HG03097 (cell line): ENCODE results near the gene CRYL1.

Experiments
- ATAC-seq: cut with Tn5 transposase; IDR thresholded peaks from one replicate; pipeline ENCODE4 v1.9.1; 2021; ENCODE audit not compliant: unreplicated experiment, low FRiP score

Gene CRYL1

DNA sequence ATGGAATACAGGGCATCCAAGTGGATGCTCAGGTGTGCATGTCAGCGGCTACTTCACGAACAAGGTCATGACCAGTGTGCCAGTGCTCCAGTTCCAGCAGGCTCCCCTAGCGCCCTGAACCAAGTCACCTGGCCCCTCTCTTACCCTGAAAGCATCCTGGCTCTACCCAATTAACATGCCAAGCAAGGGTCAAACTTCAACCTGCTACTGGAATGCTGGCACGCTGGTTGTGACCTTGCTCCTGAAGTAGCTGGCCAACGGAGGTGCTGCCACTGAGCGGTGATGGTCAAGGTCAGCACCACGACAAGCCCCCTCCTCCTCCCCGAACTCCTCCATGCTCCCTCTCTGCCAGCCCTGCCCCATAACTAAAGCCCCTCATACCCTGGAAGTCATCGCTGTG, 96.0 kb downstream of the CRYL1 start:
- ATAC-seq: no peak

DNA sequence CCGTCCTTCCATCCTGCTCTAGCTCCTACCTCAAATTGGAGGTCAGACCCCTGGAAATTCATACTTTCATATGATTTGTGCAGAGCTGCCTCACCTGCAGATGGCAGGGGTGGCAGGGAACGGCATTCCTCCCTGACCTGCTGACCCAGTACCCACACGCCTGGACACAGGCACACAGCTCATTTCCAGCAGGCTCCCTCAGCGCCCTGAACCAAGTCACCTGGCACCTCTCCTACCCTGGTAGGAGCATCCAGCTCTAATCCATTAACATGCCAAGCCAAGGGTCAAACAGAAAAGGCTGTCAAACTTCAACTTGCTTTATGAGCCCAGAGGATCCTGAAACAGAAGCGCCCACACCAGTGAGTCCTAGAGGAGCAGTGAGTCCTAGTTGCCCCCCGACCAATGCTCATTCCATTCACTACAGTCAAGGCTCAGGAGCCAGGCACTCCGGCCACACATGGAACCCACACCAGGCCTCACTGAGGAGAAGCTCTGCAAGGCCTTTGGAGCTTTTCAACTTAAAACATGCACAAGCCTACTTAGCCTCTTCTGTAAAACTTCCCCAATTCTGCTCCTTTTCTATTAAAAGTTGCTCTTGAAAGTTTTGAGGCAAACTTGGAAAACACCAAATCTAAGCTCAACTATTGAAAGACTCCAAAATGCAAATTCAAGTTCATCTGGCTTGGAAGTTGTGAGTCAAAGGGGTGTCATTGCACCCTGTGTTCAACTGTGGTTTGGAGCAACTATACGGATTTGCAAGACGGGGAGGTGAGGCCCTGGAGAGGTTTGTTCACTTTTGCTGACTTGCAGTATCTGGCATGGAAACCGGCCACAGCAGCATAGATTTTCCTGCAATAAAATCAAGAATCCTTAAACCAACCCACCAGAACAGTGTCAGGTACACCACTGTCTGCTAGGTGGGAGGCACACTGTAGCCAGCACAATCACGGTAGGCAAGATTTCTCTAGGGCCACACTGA, 96.7 kb downstream of the CRYL1 start:
- ATAC-seq: no peak

DNA sequence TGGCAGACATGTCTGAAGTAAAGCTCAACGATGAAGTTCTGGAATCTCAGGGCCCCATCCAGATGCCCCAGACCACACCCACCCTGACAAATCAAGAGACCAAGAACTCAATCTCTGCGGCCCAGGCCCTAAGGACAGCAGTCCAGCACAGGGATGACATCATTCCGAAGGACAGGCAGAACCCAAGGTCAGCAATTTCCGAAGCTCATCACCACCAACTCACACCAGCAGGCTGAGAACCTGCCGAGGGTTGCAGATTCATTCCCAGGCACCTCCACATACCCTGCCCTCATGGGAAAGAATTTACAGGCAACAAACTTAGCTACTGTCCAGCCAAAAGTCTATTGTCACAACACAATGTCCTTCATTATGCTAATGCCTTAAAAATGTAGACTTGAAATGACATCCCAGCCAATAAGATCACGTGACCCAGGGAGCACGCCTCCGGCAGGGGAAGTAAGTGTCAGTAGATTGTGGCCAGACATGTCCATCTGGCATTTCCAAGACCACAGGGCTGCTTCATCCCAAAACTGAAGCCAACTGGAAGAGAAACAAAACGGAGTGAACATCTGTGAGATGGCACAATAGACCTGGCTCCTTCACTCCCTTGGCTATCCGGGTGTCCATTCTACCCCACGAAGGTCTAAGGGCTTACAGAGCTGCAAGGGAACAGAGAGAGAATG, 98.8 kb downstream of the CRYL1 start:
- no peak for ATAC-seq

DNA sequence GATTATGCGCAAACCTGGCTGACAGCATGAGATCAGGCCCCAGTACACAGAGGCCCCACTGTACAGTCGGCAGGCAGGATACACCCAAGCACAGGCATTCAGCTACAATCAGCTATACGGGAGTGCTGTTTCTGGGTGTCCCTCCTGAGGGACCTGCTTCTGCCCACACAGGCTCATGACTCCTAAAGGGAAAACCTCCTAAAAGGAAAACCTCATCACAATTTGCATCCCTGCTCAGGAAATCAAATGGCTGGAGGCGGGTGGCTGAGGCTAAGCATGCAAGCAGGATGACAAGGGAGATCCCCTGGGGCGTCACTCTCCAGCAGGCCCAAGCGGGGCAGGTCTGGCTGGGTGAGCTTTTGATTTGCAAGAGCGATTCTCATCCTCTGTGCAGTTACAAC, 99.8 kb downstream of the CRYL1 start:
- peak; percentile 65 for ATAC-seq

DNA sequence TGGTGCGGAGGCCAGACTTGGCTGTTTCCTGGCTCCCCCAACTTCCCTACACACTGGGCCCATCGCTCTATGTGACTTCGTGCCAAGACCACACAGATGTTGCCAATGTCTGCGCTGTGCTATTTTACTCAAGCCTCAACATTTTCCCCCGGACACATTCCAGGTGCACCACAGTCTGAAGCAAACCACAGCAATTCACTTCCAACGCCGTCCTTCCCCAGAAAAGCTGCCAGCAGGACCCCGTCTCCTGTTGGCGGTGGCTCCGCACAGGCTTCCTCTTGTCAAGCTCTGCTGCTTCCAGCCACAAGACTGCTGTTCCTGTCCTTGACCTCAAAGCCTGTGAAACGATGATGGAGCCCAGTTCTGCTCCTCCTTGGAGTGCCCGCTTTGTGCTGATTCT, 100.7 kb downstream of the CRYL1 start:
- no peak for ATAC-seq

DNA sequence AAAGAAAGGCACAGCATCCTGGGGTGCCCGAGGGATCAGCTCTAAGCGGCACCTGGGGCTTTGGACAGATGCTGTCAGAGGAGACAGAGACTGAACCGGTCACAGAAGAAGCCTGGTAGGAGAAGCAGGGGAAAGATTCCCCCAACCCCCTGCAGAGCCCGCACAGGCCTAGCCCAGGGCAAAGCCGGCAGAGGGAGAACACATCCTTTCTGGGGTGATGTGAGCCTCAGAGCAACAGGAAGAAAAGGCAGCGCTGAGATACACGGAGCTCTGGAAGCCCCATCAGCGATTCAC, 101.2 kb downstream of the CRYL1 start:
- ATAC-seq: no peak

DNA sequence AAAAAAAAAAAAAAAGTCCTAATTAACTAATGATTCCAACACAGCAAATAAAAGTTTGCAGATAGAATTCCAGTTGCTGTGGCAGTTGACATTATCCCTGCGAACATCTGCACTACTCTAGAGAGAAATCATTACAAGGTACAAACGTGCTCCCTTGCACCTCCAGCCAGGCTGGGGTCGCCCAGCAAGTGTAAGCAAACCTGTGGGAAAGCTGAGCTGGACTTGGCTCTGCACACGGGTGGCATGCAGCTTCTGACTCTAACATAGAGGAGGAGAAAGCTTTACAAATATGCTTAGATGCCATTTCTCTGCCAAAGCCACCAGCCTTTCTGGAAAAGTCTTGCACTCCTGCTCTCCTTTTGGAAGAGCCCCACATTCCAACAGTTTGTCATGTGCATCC, 103.3 kb downstream of the CRYL1 start:
- no peak for ATAC-seq

DNA sequence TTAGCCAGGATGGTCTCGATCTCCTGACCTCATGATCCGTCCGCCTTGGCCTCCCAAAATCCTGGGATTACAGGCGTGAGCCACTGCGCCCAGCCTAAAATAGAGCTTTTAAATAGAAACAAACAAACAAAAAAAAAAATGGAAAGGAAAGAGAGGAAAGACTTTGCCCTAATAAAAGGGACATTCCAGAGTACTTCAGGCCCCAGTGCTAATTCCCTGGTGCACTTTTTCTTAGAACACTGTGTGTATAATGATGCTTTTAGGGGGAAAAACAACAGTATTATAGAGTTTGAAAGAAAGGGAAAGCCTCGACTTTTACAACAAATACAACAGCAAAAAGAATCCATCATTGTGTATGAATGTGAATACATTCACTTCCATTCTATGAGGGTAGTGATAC, 104.7 kb downstream of the CRYL1 start:
- no peak for ATAC-seq

DNA sequence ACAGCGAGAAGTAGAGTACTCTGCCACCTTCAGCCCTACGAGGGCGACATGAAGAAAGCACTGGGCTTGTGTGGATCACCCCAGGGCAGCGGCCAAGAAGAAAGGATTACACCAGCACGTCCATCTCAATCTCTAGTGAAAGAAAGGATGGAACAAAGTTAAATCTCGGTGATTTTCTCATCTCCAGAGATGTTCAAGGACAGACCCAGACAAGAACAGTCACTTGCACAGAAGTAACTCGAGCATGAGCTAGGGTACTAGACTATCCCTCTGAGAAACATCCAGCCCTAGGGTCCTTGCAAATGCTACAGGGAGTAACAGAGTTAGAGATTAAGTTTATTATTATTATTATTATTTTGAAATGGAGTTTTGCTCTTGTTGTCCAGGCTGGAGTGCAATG, 106.7 kb downstream of the CRYL1 start:
- no peak for ATAC-seq

DNA sequence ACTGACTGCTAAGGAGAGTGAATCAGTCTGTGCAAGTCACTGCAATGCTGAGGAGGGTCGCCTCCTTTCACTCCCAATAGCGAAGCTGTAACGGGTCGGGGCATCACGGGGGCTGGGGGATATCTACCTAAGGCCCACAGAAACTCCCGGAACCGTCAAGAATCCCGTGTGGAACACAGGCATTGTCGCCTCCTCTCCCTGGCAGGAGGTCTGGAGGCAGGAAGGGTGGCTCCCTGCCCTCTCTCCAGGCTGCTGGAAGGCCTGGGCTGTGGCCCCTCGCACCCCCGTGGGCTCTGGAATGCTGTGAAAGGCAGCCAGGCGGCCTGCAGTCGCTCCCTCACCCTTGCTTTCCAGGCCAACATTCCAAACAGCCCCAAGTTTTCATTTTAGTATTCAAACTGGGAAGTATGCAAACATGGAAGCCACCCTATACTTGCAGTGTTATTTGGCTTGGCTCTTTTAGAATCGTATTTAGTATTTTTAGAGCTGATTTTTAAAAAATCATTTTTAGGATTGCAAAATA, 109.4 kb downstream of the CRYL1 start:
- ATAC-seq: no peak

DNA sequence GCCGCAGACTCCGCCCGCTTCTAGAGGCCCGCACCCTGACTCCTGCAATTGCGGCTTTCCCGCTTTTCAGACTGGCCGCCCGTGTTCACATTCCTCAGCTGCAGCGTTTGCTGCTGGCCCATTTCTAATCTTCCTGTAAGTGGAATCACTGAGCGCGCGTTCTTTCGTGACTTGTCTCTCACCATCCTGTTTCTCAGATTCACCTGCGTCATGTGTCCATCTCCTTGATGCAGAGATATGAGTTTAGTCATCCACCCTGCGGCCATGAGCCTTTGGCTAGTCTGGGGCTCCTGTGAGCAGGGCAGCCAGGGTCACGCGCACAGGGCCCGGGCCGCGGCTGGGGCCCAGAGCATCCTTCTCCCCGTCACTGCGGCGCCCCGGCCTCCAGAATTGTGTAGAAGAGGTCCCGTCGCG, 110.0 kb downstream of the CRYL1 start:
- no peak for ATAC-seq

DNA sequence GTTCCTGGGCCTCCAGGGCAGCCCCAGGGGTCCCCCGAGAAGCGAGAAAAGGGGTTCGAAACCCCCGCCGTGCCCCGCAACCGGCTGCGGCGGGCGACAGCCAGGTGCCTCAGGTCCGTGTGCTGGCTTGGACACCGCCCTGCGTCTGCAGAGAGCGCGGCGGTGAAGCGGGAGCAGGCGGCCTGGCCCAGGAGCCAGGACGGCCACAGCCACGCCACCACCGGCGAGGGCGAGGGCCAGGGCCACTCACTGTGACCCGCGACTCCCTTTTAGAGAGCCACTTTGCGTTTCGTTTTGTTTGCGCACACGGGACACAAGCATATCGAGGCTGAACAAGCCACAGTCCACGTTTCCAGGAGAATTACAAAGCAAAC, 110.4 kb downstream of the CRYL1 start:
- no peak for ATAC-seq

DNA sequence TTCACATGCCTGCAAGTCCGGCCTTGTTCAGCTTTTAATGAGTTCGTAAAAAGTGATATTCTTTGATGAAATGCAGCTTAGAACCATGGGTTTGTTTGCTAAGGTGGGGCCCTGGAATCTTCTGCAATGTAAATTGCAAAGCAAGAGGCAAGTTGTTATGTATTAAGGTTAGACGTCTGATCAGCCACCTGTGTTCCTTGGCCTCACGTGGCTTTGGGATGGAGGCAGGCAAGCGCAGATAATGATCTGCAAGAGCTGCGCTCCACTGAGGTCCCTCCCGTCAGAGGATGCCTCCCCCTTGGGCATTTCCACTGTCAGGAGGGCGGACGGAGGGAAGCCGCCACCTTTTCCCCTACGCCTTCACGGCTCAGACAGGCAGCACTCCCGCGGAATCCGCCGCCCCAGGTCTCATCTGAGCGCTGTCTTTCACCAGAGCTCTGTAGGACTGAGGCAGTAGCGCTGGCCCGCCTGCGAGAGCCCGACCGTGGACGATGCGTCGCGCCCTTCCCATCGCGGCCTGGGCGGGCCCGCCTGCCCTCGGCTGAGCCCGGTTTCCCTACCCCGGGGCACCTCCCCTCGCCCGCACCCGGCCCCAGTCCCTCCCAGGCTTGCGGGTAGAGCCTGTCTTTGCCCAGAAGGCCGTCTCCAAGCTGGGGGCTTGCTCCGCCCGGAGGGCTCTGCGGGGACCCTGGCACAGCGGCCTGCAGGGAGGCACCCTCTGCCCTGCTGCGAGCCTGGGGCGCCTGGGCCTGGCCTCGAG, 110.9 kb downstream of the CRYL1 start:
- no peak for ATAC-seq

DNA sequence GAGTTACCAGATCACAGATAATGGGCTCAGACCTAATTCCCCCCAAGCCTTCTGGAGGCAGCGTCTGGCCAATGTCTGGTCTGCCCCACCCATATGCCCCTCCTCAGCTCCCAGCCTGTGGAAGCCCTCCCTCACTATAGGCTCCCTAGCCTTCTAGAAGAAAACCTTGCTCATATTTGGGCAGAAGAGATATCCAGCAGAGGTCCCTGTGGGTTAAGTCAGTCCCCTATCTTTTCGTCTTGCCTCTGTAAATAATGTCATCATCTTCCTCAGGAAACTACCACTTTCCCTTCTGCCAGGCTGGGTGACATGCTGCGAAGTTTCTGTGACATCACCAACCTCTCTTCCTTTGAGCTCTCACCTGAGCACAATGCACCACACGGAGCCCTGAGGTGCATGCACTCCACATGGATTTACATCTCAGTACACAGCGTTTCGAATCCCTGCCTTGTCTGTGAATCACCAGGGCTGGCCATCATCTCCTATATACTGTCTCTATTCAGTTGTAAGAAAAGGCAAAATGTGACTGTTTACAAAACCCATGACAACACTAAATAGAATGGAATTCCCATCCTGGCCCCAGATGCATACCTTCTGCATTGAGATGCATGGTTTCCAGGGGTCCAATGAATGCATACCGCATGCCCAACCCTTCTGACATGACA, 112.8 kb downstream of the CRYL1 start:
- ATAC-seq: no peak

DNA sequence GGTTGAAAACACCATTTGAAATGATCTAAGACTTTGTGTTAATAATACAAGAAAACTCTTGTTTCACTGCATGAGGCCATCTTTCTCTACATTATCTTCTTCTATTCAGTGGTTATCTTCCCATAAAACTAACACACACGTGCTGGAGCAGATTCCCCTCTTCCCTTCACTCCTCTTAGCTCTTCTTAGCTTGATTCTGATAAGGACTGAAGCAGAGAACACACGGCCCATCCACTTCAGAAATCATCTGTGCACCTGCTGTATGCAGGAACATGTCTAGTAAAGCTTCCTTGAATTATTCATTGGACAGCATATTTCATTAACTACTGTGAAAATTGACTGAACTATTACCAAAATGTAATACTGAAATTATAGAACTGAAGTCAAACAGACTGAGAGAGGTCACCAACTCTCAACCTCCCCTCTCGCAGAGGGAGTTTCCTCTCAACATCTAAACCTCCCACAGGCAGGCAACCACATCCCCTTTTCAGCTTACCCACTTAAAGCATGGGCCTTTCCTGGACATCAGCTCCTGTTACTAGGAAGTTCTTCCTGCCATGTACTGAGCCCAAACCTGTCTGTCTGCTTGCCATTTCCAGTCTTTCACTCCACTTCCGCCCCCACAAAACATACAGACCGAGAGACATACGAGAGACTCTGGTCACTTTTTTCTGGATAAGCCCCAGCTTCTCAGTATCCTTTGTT, 113.9 kb downstream of the CRYL1 start:
- peak; percentile 85 for ATAC-seq

DNA sequence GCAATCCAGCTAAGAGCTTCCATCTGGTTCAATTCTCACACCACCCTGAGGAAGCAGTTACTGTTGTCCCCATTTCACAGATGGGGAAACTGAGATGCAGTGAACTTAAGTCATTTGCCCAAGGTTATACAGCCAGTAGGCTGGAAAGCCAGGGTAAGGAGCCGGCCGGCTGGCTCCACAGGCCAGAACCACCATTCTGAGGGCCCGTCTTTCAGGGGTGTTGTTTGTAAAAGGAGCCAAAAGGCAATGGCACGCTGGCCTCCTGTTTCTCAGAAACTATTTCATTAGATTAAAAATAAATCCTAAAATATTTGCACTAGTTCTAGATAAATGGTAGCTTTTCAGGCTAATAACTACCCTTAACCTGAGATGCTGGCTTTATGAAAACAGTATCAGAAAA, 114.9 kb downstream of the CRYL1 start:
- ATAC-seq: no peak

DNA sequence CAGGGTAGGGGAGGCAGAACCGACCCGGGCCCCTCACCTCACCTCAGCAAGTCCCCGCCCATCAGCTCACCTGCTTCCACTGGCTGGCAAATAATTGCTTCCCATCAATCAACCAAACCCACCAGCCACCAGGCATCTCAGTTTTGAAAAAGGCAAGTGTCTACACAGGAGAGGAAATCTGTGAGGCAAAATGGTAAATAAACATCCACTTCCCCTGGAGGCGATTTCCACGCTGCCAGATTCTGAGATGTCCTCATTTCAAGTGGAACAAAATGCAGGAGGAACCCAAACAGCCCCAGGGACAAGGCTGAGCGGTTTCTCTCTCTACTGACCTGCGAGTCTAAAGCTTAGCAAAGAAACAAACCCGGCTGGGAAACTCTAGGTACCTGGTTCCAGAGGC, 117.5 kb downstream of the CRYL1 start:
- ATAC-seq: no peak

DNA sequence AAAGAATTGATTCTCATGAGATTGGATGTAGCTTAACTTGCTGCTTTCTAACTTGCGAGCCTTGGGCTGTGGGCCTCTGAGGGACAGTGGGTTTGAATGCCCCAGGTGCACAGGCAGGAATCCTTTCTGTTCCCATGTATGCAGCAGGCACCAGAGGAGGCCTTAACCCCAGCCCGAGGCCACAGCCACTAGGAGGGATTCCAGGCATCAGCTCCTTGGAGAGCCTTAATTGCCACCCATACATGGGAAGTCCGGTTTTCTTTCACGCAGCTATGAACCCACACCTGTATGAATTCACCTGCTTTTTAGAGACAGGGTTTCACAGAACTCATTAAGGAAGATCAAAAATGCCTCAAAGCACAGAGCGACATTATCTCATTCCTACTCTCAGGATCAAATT, 117.9 kb downstream of the CRYL1 start:
- ATAC-seq: no peak

DNA sequence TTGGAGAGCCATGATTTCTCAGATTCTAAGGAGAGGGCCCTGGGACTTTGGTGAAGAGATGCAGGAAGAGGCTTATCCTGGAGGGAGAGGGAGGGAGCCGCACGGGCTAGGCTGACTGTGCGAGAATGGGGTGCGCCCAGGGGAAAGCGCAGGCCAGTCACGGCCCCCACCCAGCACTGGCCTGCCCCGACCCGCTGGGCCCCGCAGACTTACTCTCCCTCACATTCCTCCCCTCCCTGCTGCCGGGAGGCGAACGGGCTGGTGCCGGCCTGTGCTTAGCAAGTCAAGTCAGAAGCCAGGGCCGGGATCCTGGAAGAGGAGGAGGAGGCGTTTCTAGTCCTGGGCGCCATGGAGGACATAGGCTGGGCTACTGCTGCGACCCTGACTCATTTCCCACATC, 120.0 kb downstream of the CRYL1 start:
- no peak for ATAC-seq
